A673 (cell line): ENCODE results near the gene FAM227A. TPM values are rescaled to one million over a fixed set of nuclear protein-coding genes. Genes with fewer than 3 reads are reported as not detected.
A peak's percentile ranks its signal among the peaks of the same experiment; 100 is the strongest.

Source experiments
- BruUV-seq: library from RNA; stranded (reverse); fragments of 400-500 nt; replicated peaks from 2 replicates; lab custom pipeline; 2021; lab: Mats Ljungman, UMichigan
- CTCF ChIA-PET: fragments of 300-600 bp; sonication (Branson Sonifier 250); formaldehyde crosslinking; loops from one replicate; lab custom pipeline; 2022; ENCODE audit warnings: antibody characterized with exemption; lab: Charles Lee
- POLR2A ChIA-PET: fragments of 300-600 bp; sonication (Branson Sonifier 250); formaldehyde crosslinking; loops from one replicate; lab custom pipeline; 2022; ENCODE audit warnings: antibody characterized with exemption; ENCODE audit not compliant: low non-redundant PET; lab: Charles Lee
- DNase-seq: peaks from one replicate; pipeline ENCODE4 v3.0.0-alpha.2; 2015; ENCODE audit warnings: low spot score
- H3K27ac ChIP-seq: fragments of 200-600 bp; sonication (generic); 2 replicates; pipeline ENCODE4 v1.5.1; 2016; ENCODE audit warnings: mixed run types, low read depth, mild to moderate bottlenecking, mixed read lengths, antibody characterized with exemption, low read length; ENCODE audit not compliant: poor library complexity, severe bottlenecking
- H3K27me3 ChIP-seq: fragments of 200-600 bp; sonication (generic); replicated peaks from 2 replicates; pipeline ENCODE4 v1.6.1; 2017; ENCODE audit warnings: mixed run types, low read depth, mild to moderate bottlenecking, mixed read lengths, antibody characterized with exemption, low read length; ENCODE audit not compliant: insufficient read depth, poor library complexity
- H3K36me3 ChIP-seq: fragments of 200-600 bp; sonication (generic); 2 replicates; pipeline ENCODE4 v1.6.1; 2016; ENCODE audit warnings: mixed run types, mild to moderate bottlenecking, mixed read lengths, antibody characterized with exemption, low read length; ENCODE audit not compliant: insufficient read depth, poor library complexity, severe bottlenecking
- H3K4me1 ChIP-seq: fragments of 200-600 bp; sonication (generic); 2 replicates; pipeline ENCODE4 v1.6.1; 2017; ENCODE audit warnings: mixed run types, mild to moderate bottlenecking, mixed read lengths, antibody characterized with exemption, low read length; ENCODE audit not compliant: insufficient read depth, poor library complexity, severe bottlenecking
- H3K4me3 ChIP-seq: fragments of 200-600 bp; sonication (generic); 2 replicates; pipeline ENCODE4 v1.5.1; 2016; ENCODE audit warnings: low read depth, mixed run types, mild to moderate bottlenecking, mixed read lengths, low read length; ENCODE audit not compliant: poor library complexity, severe bottlenecking
- H3K9me3 ChIP-seq: fragments of 200-600 bp; sonication (generic); 2 replicates; pipeline ENCODE4 v1.6.1; 2016; ENCODE audit warnings: mixed run types, low read depth, mild to moderate bottlenecking, mixed read lengths, antibody characterized with exemption, low read length; ENCODE audit not compliant: poor library complexity, severe bottlenecking
- EZH2 ChIP-seq: fragments of 200-600 bp; sonication (generic); IDR thresholded peaks from 2 replicates; pipeline ENCODE4 v1.6.1; 2017; ENCODE audit warnings: borderline replicate concordance, low read depth, mild to moderate bottlenecking, mixed read lengths, antibody characterized with exemption, low read length; ENCODE audit not compliant: poor library complexity, severe bottlenecking
- intact Hi-C: fragments of 100-400 bp; cut with micrococcal nuclease; formaldehyde crosslinking; loops from one replicate; pipeline ENCODE4 v1.10.0; 2022; ENCODE audit not compliant: unreplicated experiment
- total RNA-seq: library from RNA; stranded (reverse); gene quantifications from 2 replicates; pipeline ENCODE4 v1.2.3, GENCODE V29; 2021
- TF ChIP-seq, protein P1 (sequence below): fragments of 300-800, 200-600 bp; sonication (generic); conservative IDR thresholded peaks from 2 replicates; pipeline ENCODE4 v1.5.1; 2017; ENCODE audit warnings: low read depth, mild to moderate bottlenecking, antibody characterized with exemption, low read length, moderate library complexity, mixed read lengths

FAM227A gene
- total RNA-seq, 1 experiment from 2014 or later, result 3.8 TPM

- peaks cover 11% of the 10 kb centered on the region for H3K4me1 ChIP-seq
- BruUV-seq, result no TSS peak
- TF ChIP-seq, protein P1, sequence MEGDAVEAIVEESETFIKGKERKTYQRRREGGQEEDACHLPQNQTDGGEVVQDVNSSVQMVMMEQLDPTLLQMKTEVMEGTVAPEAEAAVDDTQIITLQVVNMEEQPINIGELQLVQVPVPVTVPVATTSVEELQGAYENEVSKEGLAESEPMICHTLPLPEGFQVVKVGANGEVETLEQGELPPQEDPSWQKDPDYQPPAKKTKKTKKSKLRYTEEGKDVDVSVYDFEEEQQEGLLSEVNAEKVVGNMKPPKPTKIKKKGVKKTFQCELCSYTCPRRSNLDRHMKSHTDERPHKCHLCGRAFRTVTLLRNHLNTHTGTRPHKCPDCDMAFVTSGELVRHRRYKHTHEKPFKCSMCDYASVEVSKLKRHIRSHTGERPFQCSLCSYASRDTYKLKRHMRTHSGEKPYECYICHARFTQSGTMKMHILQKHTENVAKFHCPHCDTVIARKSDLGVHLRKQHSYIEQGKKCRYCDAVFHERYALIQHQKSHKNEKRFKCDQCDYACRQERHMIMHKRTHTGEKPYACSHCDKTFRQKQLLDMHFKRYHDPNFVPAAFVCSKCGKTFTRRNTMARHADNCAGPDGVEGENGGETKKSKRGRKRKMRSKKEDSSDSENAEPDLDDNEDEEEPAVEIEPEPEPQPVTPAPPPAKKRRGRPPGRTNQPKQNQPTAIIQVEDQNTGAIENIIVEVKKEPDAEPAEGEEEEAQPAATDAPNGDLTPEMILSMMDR, result no peak
- no peak for TF ChIP-seq EZH2
- POLR2A ChIA-PET, result interaction anchor here (0.6 kb wide), 1 partner anchor 83 kb away, joined by 12 read pairs; no protein-coding TSS in a partner anchor
- H3K27me3 ChIP-seq, result no peaks in the 10 kb centered on the region
- no peaks in the 10 kb centered on the region for H3K36me3 ChIP-seq
- DNase-seq, result peak; percentile 95
- CTCF ChIA-PET, result interaction anchor here (0.6 to 2.9 kb wide), 3 partner anchors 68 to 762 kb away, joined by 3 to 13 read pairs (median 7); partner anchors contain the start of gene GCAT
- no peaks in the 10 kb centered on the region for H3K9me3 ChIP-seq
- H3K27ac ChIP-seq, result peak within 1 kb of the TSS; percentile 66
- H3K4me3 ChIP-seq, result peak within 1 kb of the TSS; percentile 49
- intact Hi-C loops, result loop anchor here (5.0 to 10.0 kb wide), 2 partner anchors 215 to 518 kb away; no protein-coding TSS in a partner anchor
These were observed 86.0 kb downstream of the FAM227A start, which contains the start of gene DMC1 for GRCh38 chr22:38569972-38570778. DMC1 (minus strand) TSS chr22:38570183; CDS start chr22:38568256, 1,927 bp downstream.

GRCh38 chr22:38569181-38569971, 86.8 kb downstream of the FAM227A start:
- peaks cover 11% of the 10 kb centered on the region for H3K4me1 ChIP-seq
- H3K27me3 ChIP-seq, result no peaks in the 10 kb centered on the region
- H3K9me3 ChIP-seq, result no peaks in the 10 kb centered on the region
- no peak for DNase-seq
- peak overlapping the region; percentile 33 for H3K4me3 ChIP-seq
- POLR2A ChIA-PET, result no interaction called here
- TF ChIP-seq, protein P1, result no peak
- TF ChIP-seq EZH2, result no peak
- H3K27ac ChIP-seq, result no peak overlapping the region
- no peaks in the 10 kb centered on the region for H3K36me3 ChIP-seq
- CTCF ChIA-PET, result no interaction called here
- intact Hi-C loops, result no loop called here
- TSS peak; percentile 84 for BruUV-seq

DNA sequence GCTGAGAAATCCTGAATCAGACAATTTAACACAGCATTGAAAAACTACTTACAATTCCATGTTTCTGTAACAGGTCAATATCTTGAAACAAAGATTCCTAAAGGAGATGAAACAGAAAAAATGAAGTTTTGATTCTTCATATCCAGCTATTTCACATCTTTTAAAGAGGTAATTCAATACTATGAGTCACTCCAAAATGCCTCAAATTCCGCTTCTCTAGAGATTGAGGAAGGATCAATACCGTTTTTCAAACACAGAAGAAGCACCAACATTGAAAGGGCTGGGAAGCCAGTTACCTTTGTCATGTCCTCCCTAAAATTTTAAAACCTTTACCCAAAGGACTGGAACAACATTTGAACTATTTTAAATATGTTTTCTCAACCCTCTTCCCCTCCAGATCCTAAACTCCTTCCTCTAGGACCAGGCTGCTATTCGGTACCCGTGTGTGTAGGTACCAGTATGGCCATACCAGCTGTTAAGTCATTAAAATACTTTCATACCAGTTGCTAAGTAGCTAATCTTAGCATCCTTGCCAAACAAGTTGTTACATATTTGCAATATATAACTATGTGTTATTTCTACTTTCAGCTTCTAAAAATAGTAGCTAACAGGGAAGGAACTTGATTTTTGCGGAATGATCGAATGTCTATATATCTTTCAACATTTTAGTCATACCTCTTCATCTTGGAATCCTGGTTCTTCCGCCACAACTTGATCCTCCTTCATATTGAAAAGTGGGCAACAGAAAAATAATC, 88.5 kb downstream of the FAM227A start:
- no TSS peak for BruUV-seq
- no peak for DNase-seq
- Histone ChIP-seq H3K27me3 (no peaks in the 10 kb centered on the region), H3K27ac (no peak overlapping the region), H3K36me3 (no peaks in the 10 kb centered on the region), H3K4me1 (peaks cover 11% of the 10 kb centered on the region), H3K4me3 (no peak overlapping the region), H3K9me3 (no peaks in the 10 kb centered on the region)
- intact Hi-C loops, result no loop called here
- ChIA-PET CTCF (no interaction called here), POLR2A (no interaction called here)
- no peak for TF ChIP-seq EZH2
- TF ChIP-seq, protein P1, result no peak
